Nephron (organoid): ENCODE results near the gene CALHM2.

ENCODE experiments used
- H3K27ac Mint-ChIP-seq, 3 experiments: 2 replicates each; pipeline ENCODE4 v1.8.0; 2020; ENCODE audit warnings: mixed read lengths in 3 of 3, mild to moderate bottlenecking in 2 of 3, moderate library complexity in 1 of 3
- H3K27me3 Mint-ChIP-seq: 2 replicates; pipeline ENCODE4 v1.8.0; 2021; ENCODE audit warnings: low read depth, mild to moderate bottlenecking, moderate library complexity, mixed read lengths
- H3K36me3 Mint-ChIP-seq: 2 replicates; pipeline ENCODE4 v1.8.0; 2020; ENCODE audit warnings: low read depth, mixed read lengths
- H3K4me1 Mint-ChIP-seq: 2 replicates; pipeline ENCODE4 v1.8.0; 2020; ENCODE audit warnings: mixed read lengths
- H3K4me3 Mint-ChIP-seq, 3 experiments: 2 replicates each; pipeline ENCODE4 v1.8.0; 2020; ENCODE audit warnings: mild to moderate bottlenecking in 3 of 3, mixed read lengths in 3 of 3, moderate library complexity in 2 of 3
- H3K9me3 Mint-ChIP-seq: 2 replicates; pipeline ENCODE4 v1.8.0; 2020; ENCODE audit warnings: mixed read lengths
- CTCF ChIP-seq, 3 experiments: fragments of 200-600 bp; sonication (generic); IDR thresholded peaks; one replicate each; pipeline ENCODE4 v1.5.0; 2021; ENCODE audit warnings: antibody characterized with exemption in 3 of 3; ENCODE audit not compliant: unreplicated experiment in 3 of 3

CALHM2 gene

GRCh38 chr10:103445767-103446567 lies 6.2 kb downstream of the CALHM2 start:
- H3K36me3 Mint-ChIP-seq, result peaks cover 55% of the 10 kb centered on the region
- H3K9me3 Mint-ChIP-seq, result no peaks in the 10 kb centered on the region
- peaks cover 1% of the 10 kb centered on the region for H3K4me1 Mint-ChIP-seq
- H3K27me3 Mint-ChIP-seq, result peaks cover 7% of the 10 kb centered on the region
- TF ChIP-seq CTCF (IDR thresholded peaks at IDR 0.05; ENCODE audit: unreplicated experiment in 3 of 3), result no peak
- no peak overlapping the region for H3K27ac Mint-ChIP-seq
- H3K4me3 Mint-ChIP-seq, result no peak overlapping the region

- Mint-ChIP-seq H3K36me3 (peaks cover 59% of the 10 kb centered on the region), H3K27ac (no peak overlapping the region), H3K9me3 (no peaks in the 10 kb centered on the region), H3K27me3 (peaks cover 7% of the 10 kb centered on the region), H3K4me3 (no peak overlapping the region), H3K4me1 (no peaks in the 10 kb centered on the region)
- no peak for TF ChIP-seq CTCF (IDR thresholded peaks at IDR 0.05; ENCODE audit: unreplicated experiment in 3 of 3)
Observed at GRCh38 chr10:103445366-103445765, 6.8 kb downstream of the CALHM2 start.

- no peak for TF ChIP-seq CTCF (IDR thresholded peaks at IDR 0.05; ENCODE audit: unreplicated experiment in 3 of 3)
- Mint-ChIP-seq H3K27me3 (peaks cover 7% of the 10 kb centered on the region), H3K27ac (no peak overlapping the region), H3K36me3 (peaks cover 68% of the 10 kb centered on the region), H3K4me3 (no peak overlapping the region), H3K9me3 (no peaks in the 10 kb centered on the region), H3K4me1 (no peaks in the 10 kb centered on the region)
Observed at GRCh38 chr10:103444478-103444877, 7.7 kb downstream of the CALHM2 start.

- peaks cover 7% of the 10 kb centered on the region for H3K27me3 Mint-ChIP-seq
- peaks cover 72% of the 10 kb centered on the region for H3K36me3 Mint-ChIP-seq
- H3K27ac Mint-ChIP-seq, result no peak overlapping the region
- H3K4me1 Mint-ChIP-seq, result no peaks in the 10 kb centered on the region
- TF ChIP-seq CTCF (IDR thresholded peaks at IDR 0.05; ENCODE audit: unreplicated experiment in 3 of 3), result no peak
- H3K9me3 Mint-ChIP-seq, result no peaks in the 10 kb centered on the region
- H3K4me3 Mint-ChIP-seq, result no peak overlapping the region
Observed at GRCh38 chr10:103443475-103444185, 8.5 kb downstream of the CALHM2 start.

- Mint-ChIP-seq H3K27me3 (peaks cover 7% of the 10 kb centered on the region), H3K9me3 (no peaks in the 10 kb centered on the region), H3K4me3 (no peak overlapping the region), H3K36me3 (peaks cover 73% of the 10 kb centered on the region), H3K27ac (no peak overlapping the region), H3K4me1 (no peaks in the 10 kb centered on the region)
- no peak for TF ChIP-seq CTCF (IDR thresholded peaks at IDR 0.05; ENCODE audit: unreplicated experiment in 3 of 3)
Observed at GRCh38 chr10:103442031-103442461, 10.1 kb downstream of the CALHM2 start.
